ENCODE measurements around the gene STARD5. TPM values are rescaled to one million over a fixed set of nuclear protein-coding genes. Genes with fewer than 3 reads are reported as not detected.

STARD5 gene
- total and polyA plus RNA-seq, 2 of the 8 experiments (the other 6 are each of a cell fraction or from before 2014, with no cell fraction given), result 5.5 to 10.4 TPM

DNA sequence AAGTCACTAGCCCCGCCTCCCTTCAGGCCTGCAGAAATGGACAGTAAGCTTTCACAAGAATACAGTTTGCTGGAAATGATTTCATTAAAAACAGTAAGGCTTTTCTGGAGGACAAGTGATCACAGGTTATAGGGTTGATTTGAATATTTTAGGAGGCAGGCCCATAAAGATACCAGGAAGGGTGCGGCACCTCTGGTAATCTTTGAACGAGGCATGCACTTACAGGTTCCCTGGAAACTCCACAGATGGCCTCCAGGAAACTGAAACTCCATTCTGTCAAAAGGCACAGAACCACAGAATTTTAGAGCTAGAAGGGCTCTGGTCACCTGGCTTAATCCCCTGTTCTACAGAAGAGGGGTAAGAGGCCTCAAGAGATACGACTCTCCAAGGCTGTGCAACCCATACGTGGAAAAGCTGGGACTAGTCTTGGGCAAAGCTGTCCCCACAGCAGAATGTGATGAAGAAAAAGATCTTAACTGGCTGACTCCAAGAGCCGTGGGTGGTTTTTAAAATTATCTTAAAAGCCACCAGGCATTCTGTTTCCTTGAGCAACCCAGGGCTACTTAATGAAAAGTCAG lies 1.2 kb downstream of the STARD5 start (continued):
- TF ChIP-seq CTCF (IDR thresholded peaks at IDR 0.05; ENCODE audit: control extremely low read depth in 1 of 3, insufficient read depth in 1 of 3, low read depth in 1 of 3, low read length in 3 of 3) (no peak), SIRT6 (IDR thresholded peaks at IDR 0.05; ENCODE audit: low read length) (no peak), JUND (IDR thresholded peaks at IDR 0.05; ENCODE audit: low read length) (no peak), BRCA1 (IDR thresholded peaks at IDR 0.05; ENCODE audit: low read depth, low read length) (no peak), KDM4A (IDR thresholded peaks at IDR 0.05; ENCODE audit: low read depth, low read length, severe bottlenecking) (no peak), TAF1 (IDR thresholded peaks at IDR 0.05; ENCODE audit: low read depth, low read length) (no peak)

Measured in H1 (cell line).